ENCODE results near the gene HS3ST2.
"Not testable (repeated sequence)": the region's sequence is repeated elsewhere in the genome, so short reads cannot be mapped to it uniquely, and the experiment has no call there.

Gene HS3ST2

GRCh38 chr16:22868593-22869224 is 54.7 kb downstream of the HS3ST2 start:
- DNase-seq (ENCODE audit: extremely low spot score, insufficient read length, low read depth), result no peak
- no peak for FAIRE-seq

GRCh38 chr16:22871861-22872260 is 57.9 kb downstream of the HS3ST2 start:
- no peak for FAIRE-seq
- no peak for DNase-seq (ENCODE audit: extremely low spot score, insufficient read length, low read depth)

- DNase-seq (ENCODE audit: extremely low spot score, insufficient read length, low read depth) (no peak), FAIRE-seq (no peak)
Observed at GRCh38 chr16:22874394-22874793, 60.4 kb downstream of the HS3ST2 start.

GRCh38 chr16:22878955-22879354 is 65.0 kb downstream of the HS3ST2 start:
- DNase-seq (ENCODE audit: extremely low spot score, insufficient read length, low read depth), result no peak
- FAIRE-seq, result no peak

- FAIRE-seq, result no peak
- no peak for DNase-seq (ENCODE audit: extremely low spot score, insufficient read length, low read depth)
Observed at GRCh38 chr16:22879466-22879865, 65.5 kb downstream of the HS3ST2 start.

GRCh38 chr16:22882981-22883380 is 69.0 kb downstream of the HS3ST2 start:
- no peak for FAIRE-seq
- no peak for DNase-seq (ENCODE audit: extremely low spot score, insufficient read length, low read depth)

- FAIRE-seq, result no peak
- no peak for DNase-seq (ENCODE audit: extremely low spot score, insufficient read length, low read depth)
Observed at GRCh38 chr16:22885951-22886350, 72.0 kb downstream of the HS3ST2 start.

GRCh38 chr16:22886927-22887326 is 73.0 kb downstream of the HS3ST2 start:
- DNase-seq (ENCODE audit: extremely low spot score, insufficient read length, low read depth) (no peak), FAIRE-seq (no peak)

GRCh38 chr16:22887445-22887844 is 73.5 kb downstream of the HS3ST2 start:
- FAIRE-seq (no peak), DNase-seq (ENCODE audit: extremely low spot score, insufficient read length, low read depth) (no peak)

GRCh38 chr16:22888791-22889190 is 74.8 kb downstream of the HS3ST2 start:
- FAIRE-seq, result no peak
- no peak for DNase-seq (ENCODE audit: extremely low spot score, insufficient read length, low read depth)

- no peak for FAIRE-seq
- DNase-seq (ENCODE audit: extremely low spot score, insufficient read length, low read depth), result no peak
Observed at GRCh38 chr16:22890976-22891375, 77.0 kb downstream of the HS3ST2 start.

GRCh38 chr16:22897184-22897583 is 83.2 kb downstream of the HS3ST2 start:
- no peak for FAIRE-seq
- DNase-seq (ENCODE audit: extremely low spot score, insufficient read length, low read depth), result no peak

- FAIRE-seq, result no peak
- no peak for DNase-seq (ENCODE audit: extremely low spot score, insufficient read length, low read depth)
Observed at GRCh38 chr16:22898131-22898530, 84.2 kb downstream of the HS3ST2 start.

- FAIRE-seq (peak; percentile 21), DNase-seq (ENCODE audit: extremely low spot score, insufficient read length, low read depth) (no peak)
Observed at GRCh38 chr16:22898874-22899348, 84.9 kb downstream of the HS3ST2 start.

GRCh38 chr16:22899567-22899966 is 85.6 kb downstream of the HS3ST2 start:
- FAIRE-seq; DNase-seq (ENCODE audit: extremely low spot score, insufficient read length, low read depth): not testable (repeated sequence)

- no peak for DNase-seq (ENCODE audit: extremely low spot score, insufficient read length, low read depth)
- FAIRE-seq, result no peak
Observed at GRCh38 chr16:22900863-22901262, 86.9 kb downstream of the HS3ST2 start.

GRCh38 chr16:22901563-22901962 is 87.6 kb downstream of the HS3ST2 start:
- FAIRE-seq (no peak), DNase-seq (ENCODE audit: extremely low spot score, insufficient read length, low read depth) (no peak)

GRCh38 chr16:22903716-22904115 is 89.8 kb downstream of the HS3ST2 start:
- FAIRE-seq (no peak), DNase-seq (ENCODE audit: extremely low spot score, insufficient read length, low read depth) (no peak)

GRCh38 chr16:22912654-22913053 is 98.7 kb downstream of the HS3ST2 start:
- FAIRE-seq, result no peak
- no peak for DNase-seq (ENCODE audit: extremely low spot score, insufficient read length, low read depth)

GRCh38 chr16:22915003-22915402 is 101.0 kb downstream of the HS3ST2 start:
- no peak for FAIRE-seq
- DNase-seq (ENCODE audit: extremely low spot score, insufficient read length, low read depth), result no peak

- DNase-seq (ENCODE audit: extremely low spot score, insufficient read length, low read depth) (no peak), FAIRE-seq (no peak)
Observed at GRCh38 chr16:22923491-22923890, 109.5 kb downstream of the HS3ST2 start.

- FAIRE-seq (no peak), DNase-seq (ENCODE audit: extremely low spot score, insufficient read length, low read depth) (no peak)
Observed at GRCh38 chr16:22924492-22924891, 110.5 kb downstream of the HS3ST2 start.

Measured in GM18507 (cell line).